Body of pancreas (tissue), 4 donors: Measurements from ENCODE around the gene DCDC2.
"Not testable (repeated sequence)": the region's sequence is repeated elsewhere in the genome, so short reads cannot be mapped to it uniquely, and the experiment has no call there.

Experiments
- CTCF ChIP-seq, 7 experiments: fragments of 450-650 bp in 4 of 7; fragments of 200-600 bp in 3 of 7; sonication (generic) in 3 of 7; IDR thresholded peaks; one replicate each; pipeline ENCODE4 v1.5.1; 2016 to 2019; ENCODE audit warnings: antibody characterized with exemption in 7 of 7
- POLR2A ChIP-seq, 3 donors: fragments of 450-650 bp; IDR thresholded peaks; one replicate each; pipeline ENCODE4 v1.6.1; 2016; ENCODE audit warnings: antibody characterized with exemption in 3 of 3, mild to moderate bottlenecking in 2 of 3

GRCh38 chr6:24365103-24365633, 7.3 kb upstream of the DCDC2 start:
- not testable (repeated sequence) for TF ChIP-seq CTCF, POLR2A (IDR thresholded peaks at IDR 0.05)
